Measurements from ENCODE around the gene HSD11B1.

HSD11B1 gene

DNA sequence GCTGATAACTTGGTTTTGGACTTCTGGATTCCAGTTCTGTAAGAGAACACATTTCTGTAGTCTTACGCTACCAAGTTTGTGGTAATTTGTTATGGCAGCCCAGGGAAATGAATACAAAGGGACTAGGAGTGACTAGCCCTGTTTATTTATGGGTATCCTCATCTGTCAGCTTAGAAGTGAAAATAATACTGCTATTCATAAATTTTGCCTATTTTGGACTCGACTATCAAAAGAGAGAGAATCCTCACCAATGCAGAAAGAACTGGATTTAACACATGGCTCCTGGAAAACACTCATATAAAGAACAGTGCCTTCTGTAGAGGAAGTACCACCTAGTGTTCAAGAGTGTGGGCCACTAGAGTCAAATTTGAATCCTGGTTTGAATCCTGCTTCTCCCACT is 22.6 kb downstream of the HSD11B1 start:
- no peak for DNase-seq (ENCODE audit: low spot score)

DNA sequence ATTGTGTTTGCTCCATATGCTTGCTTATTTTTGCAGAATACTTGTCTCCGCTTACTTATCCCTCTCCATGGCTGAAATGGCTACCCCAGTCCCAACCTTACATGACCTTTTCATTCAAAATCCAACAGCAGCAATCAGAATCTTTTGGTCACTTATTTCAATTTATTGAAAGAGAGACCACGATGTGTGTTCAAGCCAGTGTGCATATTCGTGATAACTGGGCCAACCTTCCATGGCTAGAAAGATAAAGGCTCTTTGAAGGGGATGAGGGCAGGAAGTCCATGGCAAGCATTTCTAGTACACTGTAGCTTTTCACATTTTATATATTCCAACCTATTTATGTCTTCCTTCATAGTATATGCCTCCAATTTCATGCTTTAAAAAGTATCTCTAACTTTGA is 23.1 kb downstream of the HSD11B1 start:
- DNase-seq (ENCODE audit: low spot score), result no peak

DNA sequence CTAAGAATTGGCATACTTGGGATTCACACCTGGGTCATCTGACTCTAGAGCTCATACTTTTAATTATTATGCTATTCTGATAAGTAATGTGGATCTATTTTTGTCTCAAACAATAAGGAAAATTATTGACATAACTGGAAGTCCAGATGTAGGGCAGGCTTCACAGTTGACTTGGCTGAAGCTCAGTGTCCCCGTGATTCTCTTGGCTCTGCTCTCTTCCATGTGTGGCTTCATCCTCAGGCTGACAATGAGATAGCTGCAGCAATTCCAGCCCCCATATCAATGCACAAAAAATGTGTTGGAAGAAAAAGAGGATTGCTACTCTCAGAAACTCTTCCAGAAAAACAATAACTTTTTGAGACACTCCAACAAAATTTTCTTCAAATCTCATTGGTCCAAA is 23.8 kb downstream of the HSD11B1 start:
- DNase-seq (ENCODE audit: low spot score), result no peak

DNA sequence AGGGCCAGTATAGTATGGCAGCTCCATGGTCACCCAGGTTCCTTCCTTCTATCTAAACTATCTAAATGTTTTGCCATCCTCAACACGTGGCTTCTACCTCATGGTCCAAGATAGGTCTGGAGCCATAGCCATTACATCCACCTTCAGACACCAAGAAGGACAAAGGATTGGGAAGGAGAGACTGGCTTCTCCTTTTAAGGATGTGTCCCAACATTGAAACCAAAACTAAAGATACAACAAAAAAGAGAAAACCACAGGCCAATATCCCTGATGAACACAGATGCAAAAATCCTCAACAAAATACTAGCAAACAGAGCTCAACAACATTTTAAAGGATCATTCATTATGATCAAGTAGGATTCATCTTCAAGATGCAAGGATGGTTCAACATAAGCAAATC is 24.8 kb downstream of the HSD11B1 start:
- DNase-seq (ENCODE audit: low spot score), result no peak

DNA sequence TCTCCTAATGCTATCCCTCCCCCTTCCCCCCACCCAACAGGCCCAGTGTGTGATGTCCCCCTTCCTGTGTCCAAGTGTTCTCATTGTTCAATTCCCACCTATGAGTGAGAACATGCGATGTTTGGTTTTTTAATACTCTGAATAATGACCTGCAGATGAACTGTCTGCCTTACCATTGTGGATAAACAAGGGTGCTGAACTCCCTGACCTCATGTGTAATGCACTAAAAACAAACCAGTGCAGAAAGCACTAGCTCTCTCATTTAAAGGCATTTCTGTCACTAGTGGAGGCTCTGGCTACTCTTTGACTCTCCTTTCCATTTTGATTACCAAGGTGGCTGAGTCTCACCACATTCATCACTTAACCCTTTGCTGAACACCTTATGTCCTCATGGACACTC is 28.1 kb downstream of the HSD11B1 start:
- DNase-seq (ENCODE audit: low spot score), result no peak

DNA sequence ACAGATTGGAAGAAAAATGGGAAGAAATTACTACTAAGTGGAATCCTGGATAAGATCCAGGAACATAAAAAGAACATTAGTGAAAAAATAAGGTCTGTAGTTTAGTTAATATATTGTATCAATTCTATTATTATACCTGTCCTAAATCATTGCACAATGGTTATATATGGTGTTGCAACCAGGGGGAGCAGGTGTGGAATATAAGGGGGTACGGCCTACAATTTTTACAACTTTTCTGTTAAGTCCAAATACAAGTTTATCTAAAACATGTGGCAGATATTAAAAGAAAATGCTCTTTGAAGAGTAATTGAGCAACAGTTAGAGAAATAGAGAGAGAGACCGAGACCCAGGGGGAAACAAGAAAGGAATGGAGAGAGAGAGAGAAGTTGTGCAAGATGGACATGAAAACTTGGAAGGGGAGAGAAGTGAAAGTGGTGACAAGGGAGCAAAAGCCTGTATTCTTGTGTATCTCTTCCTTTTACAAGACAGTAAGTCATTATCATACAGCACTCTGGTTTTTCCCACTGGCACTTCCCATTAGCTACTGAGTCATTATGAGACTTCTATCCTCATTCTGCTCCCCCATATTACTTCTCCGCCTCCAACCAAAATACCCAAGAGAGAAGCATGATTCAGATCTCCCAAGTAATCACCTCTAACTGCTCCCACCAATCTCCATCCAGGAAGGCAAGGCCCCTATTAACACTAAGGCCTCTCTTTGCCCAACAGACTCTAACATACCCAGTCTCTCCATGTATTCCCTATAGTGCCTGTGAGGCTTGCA is 29.0 kb downstream of the HSD11B1 start:
- DNase-seq (ENCODE audit: low spot score), result no peak

DNA sequence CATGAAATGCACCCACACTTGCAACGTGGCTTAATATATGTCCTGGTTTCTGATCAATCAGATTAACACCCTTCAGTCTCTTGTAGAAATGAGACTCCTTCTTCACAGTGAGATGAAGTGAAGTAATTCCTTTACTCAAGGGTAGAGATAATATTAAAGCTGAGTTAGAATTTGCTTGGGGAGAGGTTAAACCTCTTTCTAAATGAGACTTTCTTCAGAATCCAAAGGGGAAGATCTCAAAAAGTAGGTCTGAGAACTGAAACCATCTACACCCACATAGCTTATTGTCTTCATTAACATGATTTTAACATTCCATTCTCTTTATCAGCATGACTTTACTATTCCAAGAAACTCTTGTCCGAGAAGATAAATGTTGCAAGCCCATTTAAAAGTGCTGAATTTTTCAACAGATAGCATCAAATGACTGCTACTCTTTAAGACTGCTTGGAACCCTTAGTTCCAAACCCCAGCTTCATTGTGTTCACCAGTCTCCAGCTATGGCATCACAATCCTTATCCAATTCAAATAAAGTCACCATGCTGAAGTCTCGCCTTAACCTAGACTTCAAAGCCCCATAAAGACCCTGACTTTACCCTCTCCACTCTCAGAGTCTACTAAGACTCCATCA is 32.0 kb downstream of the HSD11B1 start:
- no peak for DNase-seq (ENCODE audit: low spot score)

DNA sequence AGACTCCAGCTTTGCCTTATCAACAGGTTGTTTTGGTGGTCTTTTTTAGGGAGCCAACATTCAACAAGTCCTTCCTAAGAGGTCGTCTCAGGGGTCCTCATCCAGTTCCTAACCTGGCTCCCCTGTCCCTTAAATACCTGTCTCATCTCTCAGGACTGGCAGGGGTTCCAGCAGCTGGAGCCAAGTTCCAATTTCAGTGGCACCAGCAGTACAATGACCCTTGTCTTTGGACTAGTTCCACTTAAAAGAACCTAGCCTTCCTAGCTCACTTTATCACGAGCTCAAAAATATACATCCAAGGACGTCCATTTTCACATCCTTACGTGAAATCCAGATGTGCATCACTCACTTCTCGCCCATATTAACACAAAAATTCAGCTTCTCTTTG is 32.5 kb downstream of the HSD11B1 start:
- DNase-seq (ENCODE audit: low spot score), result no peak

DNA sequence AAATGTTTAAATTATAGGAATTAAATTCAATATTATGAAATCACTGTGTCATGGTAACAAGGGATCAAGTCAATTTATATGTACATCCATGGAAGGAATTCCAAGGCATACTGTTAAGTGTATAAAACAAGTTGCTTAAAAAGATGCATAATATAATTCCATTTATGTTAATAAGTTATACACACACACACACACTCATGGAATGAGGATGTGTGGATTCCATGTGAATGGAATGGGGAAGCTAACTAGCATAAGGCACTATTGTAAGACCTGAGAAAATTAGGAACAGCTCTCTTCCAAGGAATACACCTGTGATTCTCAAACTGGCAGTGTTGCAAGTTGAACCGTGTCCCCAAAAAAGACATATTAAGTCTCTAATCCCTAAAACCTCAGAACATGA is 33.6 kb downstream of the HSD11B1 start:
- DNase-seq (ENCODE audit: low spot score), result no peak

DNA sequence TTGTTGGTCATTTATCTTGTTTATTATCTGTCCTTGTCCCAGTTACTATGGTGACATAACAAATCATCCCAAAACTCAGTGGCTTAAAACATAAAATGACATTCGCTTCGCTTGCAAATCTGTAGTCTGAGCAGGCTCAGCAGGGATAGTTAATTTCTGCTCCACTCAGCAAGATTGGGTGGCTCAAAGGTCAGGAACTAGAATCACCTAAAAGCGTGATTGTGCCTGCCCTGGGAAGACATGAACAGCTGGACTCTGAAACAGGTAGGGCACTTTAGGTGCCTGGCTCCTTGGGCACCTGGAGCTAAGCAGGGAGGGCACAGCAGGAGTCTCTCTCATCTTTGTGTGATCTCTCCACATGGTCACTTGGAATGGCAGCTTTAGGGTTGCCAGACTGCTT is 36.5 kb downstream of the HSD11B1 start:
- no peak for DNase-seq (ENCODE audit: low spot score)

DNA sequence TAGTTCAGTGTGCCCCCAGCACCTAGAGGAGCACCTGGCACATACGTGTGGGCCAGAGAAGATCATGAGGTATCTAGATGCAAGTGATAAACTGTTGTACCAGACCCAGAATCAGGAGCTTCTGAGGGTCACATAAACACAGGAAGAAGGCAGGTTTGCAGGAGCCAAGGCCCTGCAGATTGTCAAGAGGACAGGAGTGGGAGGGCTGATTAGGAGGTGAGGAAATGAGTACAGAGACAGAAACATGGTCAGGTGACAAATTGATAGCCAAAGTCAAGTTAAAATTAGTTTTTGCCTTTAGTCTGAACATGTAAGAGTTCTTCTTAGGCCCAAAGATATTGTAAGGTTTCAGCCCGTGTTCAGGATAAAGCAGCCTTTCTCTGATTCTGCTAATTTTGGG is 37.2 kb downstream of the HSD11B1 start:
- no peak for DNase-seq (ENCODE audit: low spot score)

DNA sequence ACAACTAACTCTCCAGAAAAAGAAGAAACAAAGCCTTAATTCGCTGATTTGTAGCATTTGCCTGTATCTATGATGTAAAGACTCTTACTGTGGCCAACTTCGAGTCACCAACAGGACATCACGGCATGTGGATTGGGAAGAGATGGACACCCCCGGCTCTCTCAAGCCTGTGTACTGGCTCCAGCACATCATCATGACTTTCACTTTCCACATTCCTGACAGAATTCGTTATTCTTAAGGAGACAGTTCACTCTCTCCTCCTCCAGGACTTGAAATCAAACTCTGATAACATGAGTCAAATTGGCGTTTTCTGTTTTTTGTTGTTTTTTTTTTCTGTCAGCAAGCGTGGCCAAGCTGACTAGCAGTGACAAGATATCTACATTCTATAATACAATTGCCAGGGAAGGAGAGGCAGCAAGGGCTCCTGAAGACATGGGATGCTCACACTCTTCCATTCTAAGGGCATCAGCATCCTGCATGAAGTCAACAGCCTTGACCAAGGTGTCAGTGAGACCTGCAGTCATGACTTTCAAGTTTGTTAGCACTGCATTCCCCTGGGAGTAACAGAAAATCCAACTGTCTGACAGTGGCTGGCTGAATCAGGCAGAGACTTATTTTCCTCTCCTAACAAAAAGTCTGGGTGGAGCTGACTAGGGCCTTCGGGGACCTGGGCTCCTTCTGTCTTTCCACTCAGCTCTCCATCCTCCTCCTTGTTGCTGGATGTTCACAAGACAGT is 37.9 kb downstream of the HSD11B1 start:
- peak; percentile 58 for DNase-seq (ENCODE audit: low spot score)

DNA sequence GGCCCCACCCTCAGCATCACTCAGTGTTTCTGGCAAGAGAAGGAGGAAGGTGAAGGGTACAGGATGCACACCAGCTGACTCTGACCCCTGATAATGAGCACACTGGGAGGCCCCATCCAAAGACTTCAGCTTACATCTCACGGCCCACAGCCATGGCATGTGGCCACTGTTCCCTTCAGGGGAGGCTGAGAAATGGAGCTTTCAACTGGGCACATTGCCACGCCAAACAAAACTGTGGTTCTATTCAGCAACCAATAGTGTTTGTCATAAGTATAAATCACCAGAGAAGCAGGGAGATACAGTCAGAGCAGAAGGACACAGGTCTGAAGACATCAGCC is 38.5 kb downstream of the HSD11B1 start:
- DNase-seq (ENCODE audit: low spot score), result peak; percentile 41

DNA sequence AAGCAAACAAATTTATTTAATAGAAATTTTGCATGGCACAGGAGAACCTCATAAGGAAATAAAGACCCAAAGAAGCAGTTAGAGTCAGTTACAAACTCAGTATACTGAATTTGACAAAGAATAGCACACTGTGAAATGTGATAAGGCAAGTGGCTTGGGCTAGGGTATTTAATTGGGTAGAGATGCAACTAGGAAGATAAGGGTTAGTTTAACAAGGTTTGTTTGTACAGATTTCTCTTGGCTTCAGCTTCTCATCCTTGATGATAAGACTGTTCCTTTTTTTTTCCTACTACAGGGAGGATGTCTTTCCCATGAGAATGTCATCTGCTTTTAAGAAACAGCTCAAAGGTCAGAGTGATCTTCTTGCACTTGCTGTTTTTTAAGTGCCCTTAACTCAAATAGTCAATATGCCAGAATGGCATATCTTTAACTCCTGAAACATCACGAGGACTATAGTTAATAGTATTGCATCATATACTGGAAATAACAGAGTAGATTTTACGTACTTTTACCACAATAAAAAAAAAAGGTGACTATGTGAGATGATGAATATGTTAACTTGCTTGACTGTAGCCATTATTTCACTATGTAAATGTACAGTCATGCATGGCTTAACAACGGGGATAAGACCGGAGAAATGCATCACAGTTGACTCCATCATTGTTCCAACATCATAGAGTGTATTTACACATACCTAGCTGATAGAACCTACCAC is 42.0 kb downstream of the HSD11B1 start:
- no peak for DNase-seq (ENCODE audit: low spot score)

DNA sequence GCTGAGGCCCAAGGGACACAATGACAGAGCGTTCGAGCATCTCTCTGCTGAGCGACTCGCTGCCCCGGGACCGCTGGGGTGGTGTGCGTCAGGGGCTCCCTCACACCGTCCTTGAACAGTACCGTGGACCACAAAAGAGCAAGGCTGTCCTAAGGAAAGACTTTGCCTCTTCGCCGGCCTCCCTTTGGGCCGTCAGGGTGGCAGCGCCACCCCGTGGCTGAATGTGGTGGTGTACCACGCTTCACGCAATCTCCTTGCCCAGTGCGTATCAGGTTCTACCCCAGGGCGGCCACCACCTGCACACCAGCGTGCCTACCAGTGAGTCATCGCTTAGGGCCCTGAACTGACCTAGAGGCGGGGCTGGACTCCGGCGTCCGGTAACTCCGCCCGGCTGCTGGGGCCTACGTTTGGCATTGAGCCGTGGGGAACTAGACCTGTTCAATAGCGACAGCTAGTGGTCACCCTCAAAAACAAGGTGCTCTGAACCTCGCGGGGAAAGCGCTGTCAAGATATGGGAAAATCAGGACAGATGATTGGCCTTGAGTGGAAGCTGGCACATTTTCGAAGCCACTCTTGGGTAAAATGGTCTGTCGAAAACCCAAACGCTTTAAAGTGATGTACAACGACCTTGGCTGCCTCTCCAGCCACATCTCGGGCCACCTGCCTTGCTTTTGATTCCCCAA is 43.1 kb downstream of the HSD11B1 start:
- DNase-seq (ENCODE audit: low spot score), result peak; percentile 91

DNA sequence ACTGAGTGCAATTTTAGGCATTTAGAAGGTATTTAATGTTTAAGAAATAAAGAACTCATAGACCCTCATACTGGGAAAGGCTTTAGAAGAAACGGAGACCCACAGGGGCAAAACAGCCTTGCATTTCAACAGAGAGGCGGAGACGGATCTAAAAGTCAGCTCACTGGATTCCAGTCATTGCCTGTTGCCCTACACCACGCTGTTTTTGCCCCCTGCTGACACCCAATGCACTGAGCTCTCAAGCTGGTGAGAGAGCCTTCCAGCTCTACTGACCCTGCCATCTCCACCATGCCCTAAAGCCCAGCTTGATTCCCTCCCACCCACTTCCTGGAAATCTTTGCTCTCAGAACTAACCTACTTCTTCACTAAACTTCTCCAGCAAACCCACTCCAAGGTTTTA is 44.0 kb downstream of the HSD11B1 start:
- DNase-seq (ENCODE audit: low spot score), result no peak

DNA sequence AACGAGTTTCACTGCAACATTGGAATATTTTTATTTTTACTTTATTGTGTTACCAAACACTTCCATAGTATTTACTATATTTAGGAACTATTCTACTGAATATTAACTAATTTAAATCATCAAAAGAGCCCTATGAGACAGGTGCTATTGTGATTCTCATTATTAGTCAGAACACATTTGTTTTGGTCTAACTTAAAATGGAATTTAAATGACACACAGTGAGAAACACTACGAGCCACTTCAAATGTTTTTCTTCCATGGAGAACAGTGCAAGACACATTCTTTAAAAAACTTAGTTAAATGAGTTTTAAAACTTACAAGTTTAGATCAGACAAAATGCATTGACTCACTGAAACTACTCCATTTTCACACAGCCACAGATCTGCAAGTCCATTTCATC is 44.6 kb downstream of the HSD11B1 start:
- no peak for DNase-seq (ENCODE audit: low spot score)

DNA sequence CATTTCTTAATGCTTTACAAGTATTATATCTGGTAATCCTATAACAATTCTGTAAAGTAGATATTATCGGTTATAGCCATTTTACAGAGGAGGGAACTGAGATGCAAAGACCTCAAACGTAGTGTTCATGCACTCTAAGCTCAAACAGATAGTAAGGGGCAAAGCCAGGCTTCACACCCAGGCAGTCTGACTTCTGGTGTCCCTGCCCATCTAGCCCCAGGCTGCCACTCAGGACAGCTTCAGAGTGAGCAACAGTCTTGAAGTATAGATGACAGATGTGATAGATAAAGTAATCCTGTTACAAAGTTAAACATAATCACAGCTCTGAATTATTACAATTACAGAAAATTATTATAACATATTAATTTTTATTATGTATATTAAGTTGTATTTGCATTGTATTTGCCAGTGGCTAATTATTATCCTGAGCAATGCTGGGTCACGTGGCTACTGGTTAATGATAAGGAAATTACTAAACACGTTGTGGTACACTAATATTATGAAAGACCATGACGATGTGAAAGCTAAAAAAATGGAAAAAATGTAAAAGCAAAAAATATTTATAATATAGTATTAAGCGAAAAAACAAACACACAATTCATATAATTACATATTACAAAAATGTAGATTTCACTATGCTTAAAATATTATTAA is 45.2 kb downstream of the HSD11B1 start:
- no peak for DNase-seq (ENCODE audit: low spot score)

DNA sequence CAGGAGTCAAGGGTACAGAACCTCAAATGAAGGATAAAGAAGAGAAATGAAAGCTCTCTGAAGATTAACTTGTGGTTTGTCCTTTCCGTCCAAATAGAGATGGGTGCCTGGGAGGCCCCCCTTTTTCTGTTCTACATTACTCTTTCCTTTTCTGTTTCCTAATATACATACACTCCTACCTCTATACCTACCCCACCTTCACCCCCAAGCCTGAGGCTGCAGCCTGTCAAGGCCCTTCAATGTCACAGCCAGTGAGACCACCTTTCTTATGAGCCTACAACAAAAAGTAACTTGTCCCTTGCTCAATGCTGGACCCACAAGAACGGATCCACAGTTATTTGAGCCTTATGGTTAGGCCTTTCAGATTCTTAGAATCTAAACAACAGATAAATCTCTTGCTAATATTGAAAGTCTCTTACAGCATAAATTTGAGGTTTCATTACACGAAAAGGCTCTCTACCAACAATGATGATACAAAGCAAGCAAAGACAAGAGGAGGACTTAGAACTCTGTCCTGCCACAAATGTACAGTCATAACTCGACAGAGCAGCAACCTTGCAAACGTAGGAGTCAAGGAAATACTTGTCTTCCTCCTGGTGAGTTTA is 47.1 kb downstream of the HSD11B1 start:
- DNase-seq (ENCODE audit: low spot score), result no peak

DNA sequence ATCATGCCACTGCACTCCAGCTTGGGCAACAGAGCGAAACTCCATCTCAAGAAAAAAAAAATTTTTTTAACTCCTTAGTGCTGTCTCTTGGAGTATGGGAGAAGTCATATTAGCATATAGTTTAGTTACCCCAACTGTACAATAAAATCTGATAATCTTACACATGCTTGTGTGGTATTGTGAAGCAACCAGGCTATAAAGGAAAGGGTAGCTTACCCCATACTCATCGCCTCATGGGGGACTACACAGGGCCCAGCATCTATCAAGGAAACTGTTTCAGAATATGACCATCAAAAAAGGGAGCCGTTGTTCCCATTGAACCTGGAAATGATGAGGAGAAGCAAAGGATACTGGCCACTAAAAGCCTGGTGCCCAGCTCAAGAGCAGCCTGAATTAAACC is 48.2 kb downstream of the HSD11B1 start:
- no peak for DNase-seq (ENCODE audit: low spot score)

DNA sequence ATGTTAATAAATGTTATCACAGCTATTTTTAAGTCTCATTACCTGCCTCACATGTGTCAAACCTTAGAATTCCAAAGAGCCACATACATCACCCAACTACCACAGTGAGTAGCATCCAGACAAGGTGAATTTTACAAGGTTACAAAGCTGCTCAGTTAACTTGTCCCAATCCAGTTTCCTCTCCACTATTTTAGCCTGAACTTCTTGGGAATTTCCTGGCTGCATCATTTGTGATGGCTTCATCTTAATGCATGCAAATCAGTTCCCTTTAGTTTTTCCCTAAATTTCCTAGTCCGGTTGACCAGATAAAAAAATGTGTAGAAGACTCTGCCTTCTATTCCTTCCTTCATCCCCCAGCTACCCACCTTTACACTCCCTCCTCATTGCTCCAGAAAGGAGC is 50.6 kb downstream of the HSD11B1 start:
- no peak for DNase-seq (ENCODE audit: low spot score)

All from AG08396 (cell line).